ENCODE data around the gene DAD1.
A peak's percentile ranks its signal among the peaks of the same experiment; 100 is the strongest.
"Not testable (repeated sequence)": the region's sequence is repeated elsewhere in the genome, so short reads cannot be mapped to it uniquely, and the experiment has no call there.

The DAD1 gene

DNA sequence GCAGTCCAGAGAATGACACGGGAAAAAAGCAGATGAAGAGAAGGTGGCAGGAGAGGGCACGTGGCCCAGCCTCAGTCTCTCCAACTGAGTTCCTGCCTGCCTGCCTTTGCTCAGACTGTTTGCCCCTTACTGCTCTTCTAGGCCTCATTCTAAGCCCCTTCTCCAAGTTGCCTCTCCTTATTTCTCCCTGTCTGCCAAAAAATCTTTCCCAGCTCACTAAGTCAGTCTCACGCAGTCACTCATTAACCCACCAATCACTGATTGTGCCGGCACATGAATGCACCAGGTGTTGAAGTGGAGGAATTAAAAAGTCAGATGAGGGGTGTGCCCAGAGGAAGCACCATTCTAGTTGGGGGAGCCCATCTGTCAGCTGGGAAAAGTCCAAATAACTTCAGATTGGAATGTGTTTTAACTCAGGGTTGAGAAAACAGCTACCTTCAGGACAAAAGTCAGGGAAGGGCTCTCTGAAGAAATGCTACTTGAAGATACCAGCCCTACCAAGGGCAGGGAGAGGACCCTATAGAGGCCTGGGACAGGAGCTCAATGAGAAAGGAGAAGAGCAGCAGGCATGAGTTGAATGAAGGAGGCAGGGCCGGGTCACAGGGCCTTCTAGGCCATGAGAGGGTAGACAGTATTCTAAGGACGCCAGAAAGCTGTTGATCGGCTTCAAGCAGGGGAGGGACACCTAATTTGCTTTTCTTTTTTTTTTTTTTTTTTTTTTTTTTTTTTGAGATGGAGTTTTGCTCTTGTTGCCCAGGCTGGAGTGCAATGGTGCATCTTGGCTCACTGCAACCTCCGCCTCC lies 40.9 kb downstream of the DAD1 start:
- H3K27me3 ChIP-seq (ENCODE audit: control insufficient read depth, insufficient read depth, low read length) = no peaks in the 10 kb centered on the region
- H3K4me2 ChIP-seq (ENCODE audit: low read length) = no peak overlapping the region
- H3K9me3 ChIP-seq (replicated peaks; ENCODE audit: low read length) = no peaks in the 10 kb centered on the region
- H3K36me3 ChIP-seq (ENCODE audit: insufficient read depth, low read length) = no peaks in the 10 kb centered on the region
- no peak overlapping the region for H3K9ac ChIP-seq (ENCODE audit: low read depth, low read length)
- peaks cover 47% of the 10 kb centered on the region for H3K4me1 ChIP-seq (ENCODE audit: control insufficient read depth, insufficient read depth, low read length)
- no peak overlapping the region for H3K4me3 ChIP-seq (ENCODE audit: low read length)

DNA sequence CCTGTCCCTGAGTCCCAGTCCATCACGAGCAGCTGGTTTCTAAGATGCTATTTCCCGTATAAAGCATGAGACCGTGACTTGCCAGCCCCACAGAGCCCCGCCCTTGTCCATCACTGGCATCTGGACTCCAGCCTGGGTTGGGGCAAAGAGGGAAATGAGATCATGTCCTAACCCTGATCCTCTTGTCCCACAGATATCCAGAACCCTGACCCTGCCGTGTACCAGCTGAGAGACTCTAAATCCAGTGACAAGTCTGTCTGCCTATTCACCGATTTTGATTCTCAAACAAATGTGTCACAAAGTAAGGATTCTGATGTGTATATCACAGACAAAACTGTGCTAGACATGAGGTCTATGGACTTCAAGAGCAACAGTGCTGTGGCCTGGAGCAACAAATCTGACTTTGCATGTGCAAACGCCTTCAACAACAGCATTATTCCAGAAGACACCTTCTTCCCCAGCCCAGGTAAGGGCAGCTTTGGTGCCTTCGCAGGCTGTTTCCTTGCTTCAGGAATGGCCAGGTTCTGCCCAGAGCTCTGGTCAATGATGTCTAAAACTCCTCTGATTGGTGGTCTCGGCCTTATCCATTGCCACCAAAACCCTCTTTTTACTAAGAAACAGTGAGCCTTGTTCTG lies 41.6 kb downstream of the DAD1 start:
- Histone ChIP-seq H3K4me3 (ENCODE audit: low read length) (no peak overlapping the region), H3K9me3 (replicated peaks; ENCODE audit: low read length) (no peaks in the 10 kb centered on the region), H3K27me3 (ENCODE audit: control insufficient read depth, insufficient read depth, low read length) (no peaks in the 10 kb centered on the region), H3K4me2 (ENCODE audit: low read length) (peak overlapping the region; percentile 58), H3K4me1 (ENCODE audit: control insufficient read depth, insufficient read depth, low read length) (peaks cover 47% of the 10 kb centered on the region), H3K36me3 (ENCODE audit: insufficient read depth, low read length) (no peaks in the 10 kb centered on the region), H3K9ac (ENCODE audit: low read depth, low read length) (peak overlapping the region; percentile 48)

DNA sequence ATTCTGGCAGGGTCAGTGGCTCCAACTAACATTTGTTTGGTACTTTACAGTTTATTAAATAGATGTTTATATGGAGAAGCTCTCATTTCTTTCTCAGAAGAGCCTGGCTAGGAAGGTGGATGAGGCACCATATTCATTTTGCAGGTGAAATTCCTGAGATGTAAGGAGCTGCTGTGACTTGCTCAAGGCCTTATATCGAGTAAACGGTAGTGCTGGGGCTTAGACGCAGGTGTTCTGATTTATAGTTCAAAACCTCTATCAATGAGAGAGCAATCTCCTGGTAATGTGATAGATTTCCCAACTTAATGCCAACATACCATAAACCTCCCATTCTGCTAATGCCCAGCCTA lies 42.3 kb downstream of the DAD1 start:
- Histone ChIP-seq H3K4me3 (ENCODE audit: low read length) (no peak overlapping the region), H3K9me3 (replicated peaks; ENCODE audit: low read length) (no peaks in the 10 kb centered on the region), H3K27me3 (ENCODE audit: control insufficient read depth, insufficient read depth, low read length) (no peaks in the 10 kb centered on the region), H3K4me1 (ENCODE audit: control insufficient read depth, insufficient read depth, low read length) (peaks cover 46% of the 10 kb centered on the region), H3K4me2 (ENCODE audit: low read length) (peak overlapping the region; percentile 58), H3K36me3 (ENCODE audit: insufficient read depth, low read length) (no peaks in the 10 kb centered on the region), H3K9ac (ENCODE audit: low read depth, low read length) (peak overlapping the region; percentile 48)

DNA sequence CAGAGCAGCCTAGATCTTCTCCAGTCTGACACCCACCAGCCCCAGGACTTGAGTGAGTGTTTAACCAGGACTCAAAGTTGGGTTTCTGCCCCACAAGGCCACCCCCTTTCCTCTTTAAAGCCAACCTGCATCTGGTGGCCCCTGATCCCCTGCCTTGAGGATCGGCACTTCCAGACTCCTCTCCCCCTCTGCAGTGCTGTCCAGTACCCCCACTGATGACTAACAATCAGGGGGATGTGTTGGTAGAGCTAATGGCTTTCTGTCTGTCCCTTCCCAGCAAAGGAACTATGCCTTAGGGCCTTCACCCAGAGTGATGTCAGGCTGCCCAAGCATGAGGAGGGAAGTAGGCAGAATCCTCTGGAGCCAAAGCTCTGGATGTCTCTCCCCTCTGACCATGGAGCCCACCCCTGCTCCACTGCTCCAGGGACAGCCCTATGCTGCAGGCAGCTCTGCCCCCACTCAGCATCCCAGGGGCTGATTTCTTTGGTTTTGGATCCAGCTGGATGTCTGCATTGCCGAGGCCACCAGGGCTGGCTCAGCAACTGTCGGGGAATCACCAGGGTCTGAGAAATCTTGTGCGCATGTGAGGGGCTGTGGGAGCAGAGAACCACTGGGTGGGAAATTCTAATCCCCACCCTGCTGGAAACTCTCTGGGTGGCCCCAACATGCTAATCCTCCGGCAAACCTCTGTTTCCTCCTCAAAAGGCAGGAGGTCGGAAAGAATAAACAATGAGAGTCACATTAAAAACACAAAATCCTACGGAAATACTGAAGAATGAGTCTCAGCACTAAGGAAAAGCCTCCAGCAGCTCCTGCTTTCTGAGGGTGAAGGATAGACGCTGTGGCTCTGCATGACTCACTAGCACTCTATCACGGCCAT lies 42.9 kb downstream of the DAD1 start:
- no peaks in the 10 kb centered on the region for H3K27me3 ChIP-seq (ENCODE audit: control insufficient read depth, insufficient read depth, low read length)
- H3K4me1 ChIP-seq (ENCODE audit: control insufficient read depth, insufficient read depth, low read length) = peaks cover 42% of the 10 kb centered on the region
- peak overlapping the region; percentile 58 for H3K4me2 ChIP-seq (ENCODE audit: low read length)
- no peaks in the 10 kb centered on the region for H3K36me3 ChIP-seq (ENCODE audit: insufficient read depth, low read length)
- H3K4me3 ChIP-seq (ENCODE audit: low read length) = peak overlapping the region; percentile 21
- no peaks in the 10 kb centered on the region for H3K9me3 ChIP-seq (replicated peaks; ENCODE audit: low read length)
- peak overlapping the region; percentile 48 for H3K9ac ChIP-seq (ENCODE audit: low read depth, low read length)

DNA sequence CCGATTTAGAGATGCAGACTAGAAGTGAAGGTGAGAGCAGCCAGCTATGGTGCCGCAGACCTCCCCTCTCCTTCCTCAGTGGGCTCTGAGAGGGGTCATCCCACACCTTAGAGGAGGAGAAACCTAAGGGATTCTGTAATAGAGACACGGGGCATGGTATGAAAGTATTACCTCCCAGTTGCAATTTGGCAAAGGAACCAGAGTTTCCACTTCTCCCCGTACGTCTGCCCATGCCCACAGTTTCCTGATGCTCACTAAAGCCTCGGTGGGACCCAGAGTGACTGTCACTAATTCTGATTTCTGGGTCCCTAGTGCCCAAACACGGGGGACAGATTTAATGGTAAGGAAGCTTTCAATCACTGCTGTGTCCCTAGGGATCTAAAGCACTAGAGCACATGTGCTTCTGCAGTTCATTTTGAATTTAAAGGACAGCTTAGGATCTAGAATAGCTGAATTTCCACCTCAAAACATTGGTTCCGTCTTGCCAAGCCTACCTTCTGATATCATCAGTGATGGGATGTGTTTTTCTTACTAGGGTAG lies 44.1 kb downstream of the DAD1 start:
- no peak overlapping the region for H3K4me2 ChIP-seq (ENCODE audit: low read length)
- H3K9me3 ChIP-seq (replicated peaks; ENCODE audit: low read length) = no peaks in the 10 kb centered on the region
- no peak overlapping the region for H3K9ac ChIP-seq (ENCODE audit: low read depth, low read length)
- no peak overlapping the region for H3K4me3 ChIP-seq (ENCODE audit: low read length)
- no peaks in the 10 kb centered on the region for H3K27me3 ChIP-seq (ENCODE audit: control insufficient read depth, insufficient read depth, low read length)
- H3K36me3 ChIP-seq (ENCODE audit: insufficient read depth, low read length) = no peaks in the 10 kb centered on the region
- H3K4me1 ChIP-seq (ENCODE audit: control insufficient read depth, insufficient read depth, low read length) = peaks cover 32% of the 10 kb centered on the region

DNA sequence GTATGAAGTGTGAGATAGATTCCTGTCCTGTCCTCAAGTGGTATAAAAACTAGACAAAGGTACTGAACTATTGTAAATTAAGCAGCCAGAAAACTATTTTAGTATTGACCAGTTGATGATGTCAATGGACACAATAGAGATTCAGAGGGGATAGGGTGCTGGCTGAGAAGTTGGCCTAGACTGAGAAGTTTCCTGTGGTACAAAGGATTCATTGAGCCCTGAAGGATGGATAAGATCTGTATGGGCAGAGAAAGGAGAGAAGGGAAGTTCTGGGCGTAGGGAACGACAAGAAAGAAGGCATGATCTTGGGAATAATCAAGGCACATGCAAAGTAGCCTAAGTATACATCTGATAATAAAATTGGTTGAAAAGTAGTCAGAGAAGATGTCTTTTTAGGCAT lies 44.6 kb downstream of the DAD1 start:
- H3K4me1 ChIP-seq (ENCODE audit: control insufficient read depth, insufficient read depth, low read length) = peaks cover 26% of the 10 kb centered on the region
- no peak overlapping the region for H3K4me3 ChIP-seq (ENCODE audit: low read length)
- H3K27me3 ChIP-seq (ENCODE audit: control insufficient read depth, insufficient read depth, low read length) = no peaks in the 10 kb centered on the region
- H3K4me2 ChIP-seq (ENCODE audit: low read length) = no peak overlapping the region
- H3K9me3 ChIP-seq (replicated peaks; ENCODE audit: low read length) = no peaks in the 10 kb centered on the region
- no peak overlapping the region for H3K9ac ChIP-seq (ENCODE audit: low read depth, low read length)
- H3K36me3 ChIP-seq (ENCODE audit: insufficient read depth, low read length) = no peaks in the 10 kb centered on the region

DNA sequence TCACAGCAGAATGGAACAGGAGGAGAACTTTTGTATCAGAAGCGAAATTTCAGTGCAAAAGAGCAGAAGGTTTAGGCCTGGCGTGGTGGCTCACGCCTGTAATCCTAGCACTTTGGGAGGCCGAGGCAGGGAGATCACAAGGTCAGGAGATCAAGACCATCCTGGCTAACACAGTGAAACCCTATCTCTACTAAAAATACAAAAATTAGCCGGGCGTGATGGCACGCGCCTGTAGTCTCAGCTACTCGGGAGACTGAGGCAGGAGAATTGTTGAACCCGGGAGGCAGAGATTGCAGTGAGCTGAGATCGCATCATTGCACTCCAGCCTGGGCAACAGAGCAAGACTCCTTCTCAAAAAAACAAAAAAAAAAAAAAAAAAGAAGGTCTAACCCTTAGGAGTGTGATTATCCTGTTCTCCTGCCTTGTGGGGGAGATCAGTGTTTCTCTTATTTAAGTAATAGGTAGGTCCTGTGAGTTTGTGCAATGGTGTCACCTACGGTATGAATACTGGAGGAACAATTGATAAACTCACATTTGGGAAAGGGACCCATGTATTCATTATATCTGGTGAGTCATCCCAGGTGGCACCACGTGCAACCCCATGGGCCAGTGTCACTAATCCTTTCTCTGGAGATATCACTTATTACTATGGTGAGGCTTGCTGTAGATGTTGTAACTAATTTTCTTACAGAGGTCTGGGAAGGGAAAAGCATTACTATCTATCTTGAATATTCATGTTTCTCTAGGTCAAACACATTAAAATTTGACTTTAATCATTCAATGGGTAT lies 45.3 kb downstream of the DAD1 start:
- not testable (repeated sequence) for H3K4me2 ChIP-seq (ENCODE audit: low read length); H3K9ac ChIP-seq (ENCODE audit: low read depth, low read length); H3K4me3 ChIP-seq (ENCODE audit: low read length); H3K27me3 ChIP-seq (ENCODE audit: control insufficient read depth, insufficient read depth, low read length); H3K9me3 ChIP-seq (replicated peaks; ENCODE audit: low read length); H3K36me3 ChIP-seq (ENCODE audit: insufficient read depth, low read length)
- H3K4me1 ChIP-seq (ENCODE audit: control insufficient read depth, insufficient read depth, low read length) = peaks cover 26% of the 10 kb centered on the region

DNA sequence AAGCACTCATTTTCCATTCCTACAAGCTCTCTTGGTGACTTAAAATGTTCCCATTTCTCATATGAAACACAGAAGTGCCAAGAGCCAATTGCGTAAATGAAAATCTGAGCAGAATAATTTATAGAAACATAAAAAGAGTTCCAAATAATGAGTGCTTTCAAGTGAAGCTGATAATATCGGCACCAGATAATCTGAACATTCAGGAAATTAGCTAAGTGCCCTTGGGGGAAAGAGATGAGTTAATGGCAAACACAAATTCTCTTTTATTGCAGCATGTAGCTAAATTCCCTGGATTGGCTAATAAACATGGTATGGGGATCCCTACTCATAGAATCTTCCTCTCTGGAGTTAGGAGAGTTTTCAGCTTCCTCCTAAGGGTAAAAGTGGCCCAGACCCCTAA lies 46.7 kb downstream of the DAD1 start:
- Histone ChIP-seq H3K36me3 (ENCODE audit: insufficient read depth, low read length) (no peaks in the 10 kb centered on the region), H3K4me1 (ENCODE audit: control insufficient read depth, insufficient read depth, low read length) (peaks cover 24% of the 10 kb centered on the region), H3K4me3 (ENCODE audit: low read length) (no peak overlapping the region), H3K9me3 (replicated peaks; ENCODE audit: low read length) (no peaks in the 10 kb centered on the region), H3K4me2 (ENCODE audit: low read length) (no peak overlapping the region), H3K27me3 (ENCODE audit: control insufficient read depth, insufficient read depth, low read length) (no peaks in the 10 kb centered on the region), H3K9ac (ENCODE audit: low read depth, low read length) (no peak overlapping the region)

DNA sequence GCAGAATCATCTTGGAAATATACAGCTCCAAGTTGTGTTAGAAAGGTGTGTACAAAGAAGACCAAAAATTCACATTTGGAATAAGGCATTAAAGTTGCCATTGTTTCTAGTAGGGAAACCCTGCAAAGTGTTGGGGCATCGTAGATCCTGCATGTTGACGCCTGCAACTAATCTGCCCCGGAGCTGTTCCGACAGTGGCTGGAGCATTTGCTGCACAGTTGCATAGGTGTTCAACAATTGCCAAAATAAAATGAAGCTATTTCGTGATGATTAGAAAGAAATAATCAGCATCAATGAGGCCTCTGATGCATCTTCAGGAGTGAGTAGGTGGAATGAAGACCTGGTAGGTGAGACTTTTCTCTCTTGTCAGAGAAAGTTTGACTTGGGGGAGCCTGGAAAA lies 47.3 kb downstream of the DAD1 start:
- Histone ChIP-seq H3K4me1 (ENCODE audit: control insufficient read depth, insufficient read depth, low read length) (peaks cover 23% of the 10 kb centered on the region), H3K4me3 (ENCODE audit: low read length) (no peak overlapping the region), H3K4me2 (ENCODE audit: low read length) (no peak overlapping the region), H3K9me3 (replicated peaks; ENCODE audit: low read length) (no peaks in the 10 kb centered on the region), H3K36me3 (ENCODE audit: insufficient read depth, low read length) (no peaks in the 10 kb centered on the region), H3K27me3 (ENCODE audit: control insufficient read depth, insufficient read depth, low read length) (no peaks in the 10 kb centered on the region), H3K9ac (ENCODE audit: low read depth, low read length) (no peak overlapping the region)

DNA sequence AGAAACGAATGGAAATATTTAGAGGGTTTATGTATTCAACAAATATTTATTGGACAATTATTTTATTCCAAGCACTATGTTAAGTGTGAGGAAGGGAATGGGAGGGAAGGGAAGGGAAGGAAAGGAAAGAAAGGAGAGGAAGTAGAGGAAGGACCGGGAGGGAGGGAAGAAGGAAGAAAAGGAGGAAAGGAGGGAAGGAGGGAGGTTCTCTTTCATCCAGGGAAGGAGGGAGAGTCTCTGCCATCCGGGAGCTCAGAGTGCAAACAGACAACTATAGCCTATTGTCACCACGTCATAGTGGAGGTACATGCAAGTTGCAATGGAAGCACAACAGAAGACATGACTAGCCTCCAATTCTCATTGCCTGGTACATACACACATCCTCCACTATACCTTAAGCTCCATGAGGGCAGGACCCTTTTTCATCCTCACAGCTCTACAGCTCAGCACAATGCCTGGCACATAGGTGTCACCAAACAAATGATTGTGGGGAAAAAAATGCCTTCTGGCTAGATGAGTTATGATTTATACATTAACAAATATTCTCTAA lies 48.1 kb downstream of the DAD1 start:
- H3K9ac ChIP-seq (ENCODE audit: low read depth, low read length) = no peak overlapping the region
- H3K27me3 ChIP-seq (ENCODE audit: control insufficient read depth, insufficient read depth, low read length) = no peaks in the 10 kb centered on the region
- no peak overlapping the region for H3K4me2 ChIP-seq (ENCODE audit: low read length)
- peaks cover 20% of the 10 kb centered on the region for H3K4me1 ChIP-seq (ENCODE audit: control insufficient read depth, insufficient read depth, low read length)
- H3K4me3 ChIP-seq (ENCODE audit: low read length) = no peak overlapping the region
- no peaks in the 10 kb centered on the region for H3K9me3 ChIP-seq (replicated peaks; ENCODE audit: low read length)
- H3K36me3 ChIP-seq (ENCODE audit: insufficient read depth, low read length) = no peaks in the 10 kb centered on the region

Data from skeletal muscle satellite cell (primary cell).